Omental fat pad (tissue), 4 donors: ENCODE results near the gene SHANK3. TPM values are rescaled to one million over a fixed set of nuclear protein-coding genes. Genes with fewer than 3 reads are reported as not detected.

Source experiments
- ATAC-seq: fragments of 150-250 bp; one replicate; pipeline ENCODE4 v1.9.1; 2016; ENCODE audit warnings: mild to moderate bottlenecking, moderate library complexity; ENCODE audit not compliant: low FRiP score
- DNase-seq: peaks from one replicate; pipeline ENCODE4 v3.0.0-alpha.2; 2019; ENCODE audit warnings: low spot score
- CTCF ChIP-seq, 3 donors: fragments of 450-650 bp; IDR thresholded peaks; one replicate each; pipeline ENCODE4 v1.5.1; 2016 to 2017; ENCODE audit warnings: antibody characterized with exemption in 3 of 3, mild to moderate bottlenecking in 3 of 3, moderate library complexity in 2 of 3
- total RNA-seq, 4 donors: library from RNA; depleted of rRNA; stranded (reverse); fragments of >200 nt; gene quantifications; one replicate each; pipeline ENCODE4 v1.1.0, GENCODE V29; 2016

The SHANK3 gene
- total RNA-seq, 4 donors from 2014 or later = 3.3 to 61.3 (median 19.4) TPM

GRCh38 chr22:50693462-50693861 is 20.8 kb downstream of the SHANK3 start:
- TF ChIP-seq CTCF (IDR thresholded peaks at IDR 0.05) = no peak
- DNase-seq = no peak
- ATAC-seq = no peak

GRCh38 chr22:50694099-50694605 is 21.5 kb downstream of the SHANK3 start:
- TF ChIP-seq CTCF (IDR thresholded peaks at IDR 0.05) = no peak
- DNase-seq = no peak
- no peak for ATAC-seq

GRCh38 chr22:50694766-50695420 is 22.3 kb downstream of the SHANK3 start:
- DNase-seq (no peak), ATAC-seq (no peak)
- TF ChIP-seq CTCF (IDR thresholded peaks at IDR 0.05) = no peak

- ATAC-seq (no peak), DNase-seq (no peak)
- no peak for TF ChIP-seq CTCF (IDR thresholded peaks at IDR 0.05)
Measured at GRCh38 chr22:50695421-50696250, 23.0 kb downstream of the SHANK3 start.

- no peak for TF ChIP-seq CTCF (IDR thresholded peaks at IDR 0.05)
- DNase-seq (no peak), ATAC-seq (no peak)
Measured at GRCh38 chr22:50696251-50696798, 23.7 kb downstream of the SHANK3 start.

GRCh38 chr22:50696799-50697561 is 24.4 kb downstream of the SHANK3 start:
- ATAC-seq (no peak), DNase-seq (no peak)
- TF ChIP-seq CTCF (IDR thresholded peaks at IDR 0.05) = no peak
